GM19372 (cell line): Measurements from ENCODE around the gene MOB1B.
A peak's percentile ranks its signal among the peaks of the same experiment; 100 is the strongest.
"Not testable (repeated sequence)": the region's sequence is repeated elsewhere in the genome, so short reads cannot be mapped to it uniquely, and the experiment has no call there.

Experiments used
- ATAC-seq: cut with Tn5 transposase; IDR thresholded peaks from one replicate; pipeline ENCODE4 v1.9.1; 2021; ENCODE audit warnings: mild to moderate bottlenecking, low read depth, moderate library complexity; ENCODE audit not compliant: unreplicated experiment

The MOB1B gene

DNA sequence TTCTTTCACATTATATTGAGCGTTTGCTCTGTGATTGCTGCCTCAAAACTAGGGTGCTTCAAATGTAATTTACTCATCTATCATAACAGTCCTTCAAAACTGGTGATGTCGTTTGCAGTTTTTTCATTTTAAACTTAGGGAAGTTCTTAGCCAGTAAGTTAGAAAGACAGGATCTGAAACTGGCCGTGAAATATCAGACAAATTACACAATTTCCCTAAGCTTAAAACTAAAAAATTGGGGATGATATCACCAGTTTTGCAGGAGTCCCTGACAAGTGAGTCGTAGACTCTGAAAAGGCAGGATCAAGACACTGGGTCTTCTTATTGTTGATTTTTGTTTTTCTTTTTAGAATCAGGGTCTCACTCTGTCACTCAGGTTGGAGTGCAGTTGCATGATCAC, 44.8 kb downstream of the MOB1B start:
- ATAC-seq = no peak

DNA sequence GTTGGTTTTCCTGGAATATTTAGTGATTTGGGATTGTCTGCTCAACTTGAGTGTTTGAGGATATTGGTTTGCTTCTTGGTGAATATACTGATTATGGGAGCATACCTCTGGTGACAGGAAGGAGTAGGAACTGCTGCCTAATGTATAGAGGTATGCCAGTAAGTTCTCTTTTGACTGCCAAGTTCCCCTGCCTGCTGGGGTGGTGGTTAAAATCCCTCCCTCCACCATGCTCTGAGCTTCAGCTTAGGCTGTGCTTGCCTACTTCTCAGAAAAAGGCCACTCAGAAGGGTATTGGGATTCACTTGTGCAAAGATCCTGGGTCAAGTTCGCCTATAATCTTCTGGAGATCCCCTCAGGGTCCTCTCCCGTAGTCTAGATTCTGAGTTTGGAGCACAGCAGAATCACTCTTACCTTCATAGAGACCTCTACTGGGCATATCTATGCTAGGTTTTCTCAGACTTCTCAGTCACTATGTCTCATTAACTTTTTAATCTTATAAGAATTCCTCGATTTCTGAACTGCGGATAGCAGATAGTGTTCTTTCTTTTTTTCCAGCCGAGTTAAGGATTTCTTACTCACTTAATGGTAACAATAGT, 46.6 kb downstream of the MOB1B start:
- no peak for ATAC-seq

DNA sequence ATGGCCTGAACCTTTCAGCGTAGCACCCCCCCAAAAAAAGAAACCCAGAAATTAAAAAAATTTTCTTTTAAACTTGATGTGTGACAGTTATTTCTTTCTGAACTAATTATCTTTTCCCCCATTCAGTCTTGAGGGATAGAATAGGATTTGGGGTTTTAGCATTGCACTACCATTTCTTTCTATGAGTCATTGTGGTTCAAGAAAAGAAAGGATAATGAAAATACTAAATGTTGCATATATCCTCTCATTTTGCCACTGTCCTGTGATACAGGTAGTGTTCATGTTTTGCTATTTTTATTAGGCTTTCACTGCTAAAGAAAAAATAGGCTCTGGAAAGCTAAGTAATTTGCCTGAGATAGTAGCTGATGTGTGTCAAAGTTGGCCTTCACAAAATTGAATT, 51.9 kb downstream of the MOB1B start:
- ATAC-seq = no peak

DNA sequence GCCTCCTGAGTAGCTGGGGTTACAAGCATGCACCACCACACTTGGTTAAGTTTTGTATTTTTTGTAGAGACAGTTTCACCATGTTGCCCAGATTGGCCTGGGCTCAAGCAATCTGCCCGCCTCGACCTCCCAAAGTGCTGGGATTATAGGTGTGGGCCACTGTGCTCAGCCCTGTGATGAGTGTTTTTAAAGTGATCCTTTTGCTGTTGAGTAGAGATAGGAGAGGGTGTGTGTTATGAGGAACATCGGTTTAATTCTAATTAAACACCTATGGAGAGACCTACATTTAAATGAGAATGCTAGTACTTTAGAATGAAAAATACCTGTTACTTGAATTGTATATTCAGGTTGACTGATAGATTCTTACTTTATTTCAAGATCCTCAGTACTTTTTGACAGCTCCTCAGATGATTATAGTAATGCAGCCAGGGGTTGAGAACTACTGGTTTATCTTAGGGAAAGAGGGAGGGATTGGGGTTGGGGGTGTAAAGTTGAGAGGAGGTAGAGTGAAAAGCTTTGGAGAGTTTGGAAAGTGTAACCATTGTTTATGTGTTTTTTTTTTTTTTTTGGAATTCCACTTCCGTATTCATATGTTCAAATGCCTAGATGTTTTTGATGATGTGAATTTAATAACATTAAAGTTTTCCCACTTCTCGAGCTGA, 54.5 kb downstream of the MOB1B start:
- no peak for ATAC-seq

DNA sequence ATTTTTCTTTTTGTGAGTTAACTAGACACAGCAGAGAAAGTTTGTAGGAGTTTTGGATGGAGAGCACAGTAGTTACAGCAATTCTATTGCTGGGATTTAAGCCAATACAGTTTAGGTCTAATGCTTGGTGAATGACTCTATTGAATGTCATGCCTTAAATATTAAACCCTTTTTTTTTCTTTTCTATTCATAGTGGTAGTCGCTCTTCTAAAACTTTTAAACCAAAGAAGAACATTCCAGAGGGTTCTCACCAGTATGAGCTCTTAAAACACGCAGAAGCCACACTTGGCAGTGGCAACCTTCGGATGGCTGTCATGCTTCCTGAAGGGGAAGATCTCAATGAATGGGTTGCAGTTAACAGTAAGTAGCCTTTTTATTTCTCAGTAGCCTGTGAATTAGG, 56.5 kb downstream of the MOB1B start:
- no peak for ATAC-seq

DNA sequence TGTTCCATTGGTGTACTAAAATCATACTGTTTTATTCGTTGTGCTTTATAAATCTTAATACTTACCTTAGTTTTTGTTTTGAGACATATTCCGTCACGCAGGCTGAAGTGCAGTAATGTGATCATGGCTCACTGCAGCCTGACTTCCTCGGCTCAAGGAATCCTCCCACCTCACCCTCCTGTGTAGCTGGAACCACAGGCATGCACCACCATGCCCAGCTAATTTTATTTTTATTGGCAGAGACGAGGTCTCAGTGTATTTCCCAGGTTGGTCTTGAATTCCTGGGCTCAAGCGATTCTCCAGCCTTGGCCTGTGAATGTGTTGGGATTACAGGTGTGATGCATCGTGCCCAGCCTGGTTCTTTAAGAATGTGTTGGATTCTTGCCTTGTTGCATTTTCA, 66.9 kb downstream of the MOB1B start:
- ATAC-seq = no peak

DNA sequence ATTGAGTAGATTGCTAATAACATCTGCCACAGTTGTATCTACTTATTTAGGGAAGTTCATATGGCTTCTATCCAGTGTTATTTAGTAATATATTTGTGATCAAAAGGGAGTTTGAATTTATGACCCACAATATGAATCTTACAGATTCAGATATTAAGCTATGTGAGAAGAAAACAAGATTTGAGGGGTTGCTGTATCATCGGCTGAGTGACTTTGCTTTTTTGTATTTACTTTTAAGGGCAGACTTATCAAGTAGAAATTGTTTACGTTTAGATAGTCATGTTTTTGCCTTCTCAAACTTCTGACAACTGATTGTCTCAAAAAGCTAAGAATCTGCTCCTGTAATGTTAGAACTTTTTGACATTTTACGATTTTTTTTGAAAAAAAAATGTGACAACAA, 74.1 kb downstream of the MOB1B start:
- ATAC-seq = no peak

DNA sequence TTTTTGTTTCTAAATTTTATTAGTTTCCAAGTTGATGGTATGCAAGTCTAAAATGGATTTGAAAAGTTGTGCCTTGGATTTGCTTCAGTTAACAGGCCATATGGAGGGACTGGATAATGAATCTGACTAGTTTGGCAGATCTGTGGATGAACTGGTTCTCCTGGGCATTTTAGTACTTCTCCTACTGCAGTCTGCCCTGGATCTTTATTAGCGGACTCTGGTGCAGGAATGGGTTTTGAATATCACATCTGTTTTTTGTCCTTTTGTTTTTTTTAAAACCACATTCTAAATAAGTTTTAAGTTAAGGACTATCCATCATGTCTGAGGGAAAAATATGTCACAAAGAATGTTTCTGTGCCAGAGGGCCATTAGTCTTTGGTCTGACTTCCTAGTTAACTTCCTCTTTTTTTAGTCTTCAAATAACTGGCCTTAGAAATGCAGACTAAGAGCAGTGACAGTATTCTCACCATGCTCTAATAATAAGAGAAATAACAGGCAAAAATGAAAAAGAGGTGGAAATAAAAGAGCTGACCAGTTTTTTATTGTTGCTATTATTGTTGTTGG, 77.4 kb downstream of the MOB1B start:
- ATAC-seq = peak; percentile 73

DNA sequence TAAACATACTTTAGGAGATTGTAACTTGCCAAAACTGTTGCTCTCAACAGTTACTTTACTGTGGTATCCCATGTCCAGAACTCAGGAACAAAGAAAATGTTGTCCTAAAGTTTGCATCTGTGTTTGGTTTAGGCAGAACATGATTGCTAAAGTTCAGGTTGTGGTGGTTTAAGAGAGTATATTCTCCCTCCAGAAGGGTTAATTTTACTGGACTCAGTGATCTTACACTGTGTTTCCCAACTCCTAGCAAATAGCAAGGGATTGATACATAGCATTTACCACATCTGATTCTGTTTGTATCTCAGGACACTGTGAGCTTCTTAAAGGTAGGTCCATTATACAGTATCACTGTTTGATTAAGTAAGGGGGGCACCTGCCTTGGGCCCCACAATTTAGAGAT, 78.0 kb downstream of the MOB1B start:
- ATAC-seq = no peak

DNA sequence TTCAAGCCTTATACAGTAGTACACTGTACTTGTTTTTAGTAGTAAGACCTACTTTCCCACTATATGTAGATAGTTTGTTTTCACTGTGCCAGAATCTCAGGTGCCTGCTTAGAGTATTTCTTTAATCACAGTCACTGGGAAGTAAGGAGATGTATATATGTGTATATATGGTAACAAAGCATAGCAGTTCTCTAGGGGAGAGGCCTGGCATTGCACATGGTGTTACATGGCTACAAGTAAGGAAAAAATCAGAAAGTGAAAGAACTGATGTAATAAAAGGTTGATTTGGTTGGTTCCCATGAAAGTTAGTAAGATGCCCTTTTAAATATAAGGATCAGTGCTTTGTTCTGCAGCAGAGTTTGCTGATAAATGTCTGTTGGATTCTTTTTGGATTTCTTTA, 81.9 kb downstream of the MOB1B start:
- no peak for ATAC-seq

DNA sequence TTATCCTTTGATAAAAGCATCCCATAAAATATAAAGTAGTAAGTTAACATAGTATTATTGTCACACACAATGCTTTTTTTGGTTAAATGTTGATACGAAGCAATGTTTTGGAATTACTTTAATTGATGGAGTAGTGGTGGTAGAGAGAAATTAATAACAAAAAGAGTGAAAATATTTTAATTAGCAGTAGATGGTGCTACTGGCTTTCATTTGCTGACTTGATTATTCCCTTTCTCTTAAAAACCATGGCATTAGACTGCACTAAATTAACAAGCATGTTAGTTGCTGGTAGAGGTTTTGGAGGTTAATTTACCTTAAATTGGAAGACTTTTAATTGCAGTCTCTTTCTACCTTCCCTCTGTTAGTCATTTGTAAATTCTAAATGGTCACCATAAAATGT, 82.4 kb downstream of the MOB1B start:
- no peak for ATAC-seq

DNA sequence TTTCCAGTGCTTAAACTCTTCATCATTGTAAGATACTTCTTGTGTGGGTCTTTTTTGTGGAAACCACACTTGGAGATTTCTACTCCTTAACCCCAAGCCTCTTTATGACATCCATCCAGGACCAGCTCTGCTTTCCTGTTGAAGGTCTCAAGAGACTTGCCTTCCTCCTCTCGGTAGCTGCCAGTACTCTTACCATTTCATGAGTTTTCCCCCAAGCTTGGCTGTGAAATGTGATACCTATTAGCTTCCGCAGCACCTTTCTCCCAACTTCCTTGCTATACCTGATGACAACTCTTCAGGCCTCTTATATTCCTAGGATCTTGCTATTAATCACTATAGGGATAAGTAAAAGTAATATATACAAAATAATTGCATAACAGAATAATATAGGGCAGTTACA, 89.4 kb downstream of the MOB1B start:
- no peak for ATAC-seq

DNA sequence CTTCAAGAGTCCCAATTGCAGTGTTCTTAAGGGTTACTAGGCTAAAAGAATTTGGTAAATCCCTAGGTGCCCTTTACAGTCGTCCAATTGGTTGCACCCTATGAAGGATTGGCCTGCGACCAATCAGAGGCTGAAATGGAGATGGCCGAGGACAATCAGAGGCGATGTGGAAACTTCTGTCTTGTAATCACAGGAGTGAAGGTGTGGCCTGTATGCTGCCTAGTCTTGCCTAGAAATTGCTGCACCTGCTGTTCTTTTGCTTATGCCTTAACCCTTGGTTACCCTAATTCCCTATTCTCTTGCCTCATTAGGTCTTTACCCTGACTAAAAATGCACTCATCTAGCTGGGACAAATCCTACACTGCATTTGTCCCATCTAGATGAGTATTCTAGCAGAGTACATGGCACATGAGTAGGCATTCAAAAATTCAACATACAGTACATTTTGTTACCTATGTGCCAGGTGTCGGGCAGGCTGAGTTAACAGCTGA, 90.3 kb downstream of the MOB1B start:
- no peak for ATAC-seq

DNA sequence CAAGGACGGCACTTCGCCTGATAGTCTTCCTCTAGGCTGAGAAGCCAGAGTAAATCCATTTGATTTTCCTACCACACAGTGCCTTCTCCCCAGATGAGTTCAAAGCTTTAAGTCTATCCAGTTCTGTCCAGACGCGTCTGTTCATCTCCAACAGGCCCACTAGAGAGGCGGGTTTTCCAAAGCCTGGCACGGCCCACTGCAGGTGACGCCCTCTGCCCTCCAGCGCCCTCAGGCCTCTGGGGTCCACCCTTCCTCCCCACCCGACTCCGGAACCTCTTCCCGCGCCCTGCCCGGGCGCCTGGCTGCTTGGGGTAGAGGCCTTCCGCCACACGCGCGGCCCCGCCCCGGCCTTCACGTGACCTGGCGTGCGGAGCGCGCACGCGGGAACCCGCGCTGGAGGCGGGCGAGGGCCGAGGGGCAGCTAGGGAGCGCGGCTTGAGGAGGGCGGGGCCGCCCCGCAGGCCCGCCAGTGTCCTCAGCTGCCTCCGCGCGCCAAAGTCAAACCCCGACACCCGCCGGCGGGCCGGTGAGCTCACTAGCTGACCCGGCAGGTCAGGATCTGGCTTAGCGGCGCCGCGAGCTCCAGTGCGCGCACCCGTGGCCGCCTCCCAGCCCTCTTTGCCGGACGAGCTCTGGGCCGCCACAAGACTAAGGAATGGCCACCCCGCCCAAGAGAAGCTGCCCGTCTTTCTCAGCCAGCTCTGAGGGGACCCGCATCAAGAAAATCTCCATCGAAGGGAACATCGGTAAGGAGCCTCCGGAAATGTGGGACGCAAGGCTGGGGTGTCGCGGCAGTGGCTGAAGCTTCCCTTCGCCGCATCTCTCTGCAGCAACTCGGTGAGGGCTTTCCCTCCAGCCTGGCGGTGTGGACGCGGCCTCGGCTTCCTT, 91.3 kb downstream of the MOB1B start, which contains the start of gene DCK:
DCK (plus strand) TSS at position 469 of the 888 bp plus-strand sequence; CDS start at position 656, 187 bp downstream.
- ATAC-seq = peak; percentile 82

DNA sequence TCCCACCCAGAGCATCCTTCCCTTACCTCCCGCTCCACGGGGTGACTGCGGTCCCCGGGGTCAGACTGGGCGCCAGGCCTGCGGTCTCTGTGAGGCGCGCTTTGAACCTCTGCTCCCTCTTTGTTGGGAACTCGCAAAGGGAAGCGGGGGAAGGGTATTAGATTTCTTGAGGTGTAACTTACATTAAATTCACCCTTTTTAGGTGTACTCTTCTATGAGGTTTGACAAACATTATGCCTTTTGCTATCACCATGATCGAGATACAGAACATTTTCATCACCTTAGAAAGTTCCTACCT, 91.8 kb downstream of the MOB1B start:
- ATAC-seq = no peak

DNA sequence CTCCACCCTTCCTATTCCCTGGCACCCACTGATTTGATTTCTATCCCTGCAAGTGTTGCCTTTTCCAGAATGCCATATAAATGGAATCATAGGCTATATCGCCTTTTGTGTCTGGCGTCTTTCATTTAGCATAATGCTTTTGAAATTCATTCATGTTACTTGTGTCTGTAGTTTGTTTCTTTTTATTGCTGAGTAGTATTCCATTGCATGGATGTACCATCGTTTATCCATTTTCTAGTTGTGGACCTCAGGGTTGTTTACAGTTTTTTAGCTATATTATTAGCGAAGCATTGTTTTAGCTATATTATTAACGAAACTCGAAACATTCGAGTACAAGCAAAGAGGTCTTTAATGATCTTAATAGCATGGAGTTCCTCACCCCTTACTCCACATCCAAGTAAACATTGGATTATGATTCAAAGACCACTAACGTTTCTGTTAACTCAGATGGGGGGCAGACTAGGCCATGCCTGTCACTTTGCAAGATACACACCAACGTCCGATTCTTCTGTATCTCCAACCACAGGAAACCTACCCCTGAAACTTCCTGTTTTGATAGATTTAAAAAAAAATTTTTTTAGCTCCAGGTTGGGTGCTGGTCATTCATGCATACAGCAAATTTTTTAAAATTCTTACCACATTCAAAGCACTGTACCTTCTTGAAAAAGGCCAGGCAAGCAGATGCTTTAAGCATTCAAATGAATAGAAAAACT, 92.4 kb downstream of the MOB1B start:
- peak; percentile 32 for ATAC-seq

DNA sequence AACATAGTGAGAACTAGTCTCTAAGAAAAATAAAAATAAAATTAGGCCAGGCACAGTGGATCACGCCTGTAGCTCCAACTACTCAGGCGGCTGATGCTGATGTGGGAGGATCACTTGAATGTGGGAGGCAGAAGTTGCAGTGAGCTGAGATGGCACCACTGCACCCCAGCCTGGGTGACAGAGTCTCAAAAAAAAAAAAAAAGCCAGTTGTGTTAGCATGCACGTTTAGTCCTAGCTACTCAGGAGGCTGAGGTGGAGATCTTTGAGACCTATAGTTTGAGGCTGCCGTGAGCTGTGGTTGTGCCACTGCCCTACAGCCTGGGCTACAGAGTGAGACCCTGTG, 93.8 kb downstream of the MOB1B start:
- no peak for ATAC-seq

DNA sequence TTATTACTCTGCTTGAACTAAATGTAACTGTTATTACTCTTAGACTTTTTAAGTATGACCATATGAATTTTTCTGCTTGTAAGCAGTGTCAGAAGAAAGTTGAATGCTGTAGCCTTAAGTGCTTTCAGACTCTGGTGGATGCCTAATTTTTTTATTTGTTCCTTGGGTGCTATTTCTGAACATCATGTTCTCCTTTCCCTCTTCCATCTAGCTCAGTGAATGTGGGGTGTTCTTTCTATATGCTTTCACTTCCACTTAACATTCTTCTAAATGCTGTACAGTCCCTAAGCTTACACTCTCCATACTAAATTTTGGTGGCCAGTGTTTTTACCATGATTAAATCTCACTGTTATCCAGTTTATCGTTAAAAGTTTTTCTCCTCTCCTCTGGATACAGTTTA, 94.9 kb downstream of the MOB1B start:
- no peak for ATAC-seq

DNA sequence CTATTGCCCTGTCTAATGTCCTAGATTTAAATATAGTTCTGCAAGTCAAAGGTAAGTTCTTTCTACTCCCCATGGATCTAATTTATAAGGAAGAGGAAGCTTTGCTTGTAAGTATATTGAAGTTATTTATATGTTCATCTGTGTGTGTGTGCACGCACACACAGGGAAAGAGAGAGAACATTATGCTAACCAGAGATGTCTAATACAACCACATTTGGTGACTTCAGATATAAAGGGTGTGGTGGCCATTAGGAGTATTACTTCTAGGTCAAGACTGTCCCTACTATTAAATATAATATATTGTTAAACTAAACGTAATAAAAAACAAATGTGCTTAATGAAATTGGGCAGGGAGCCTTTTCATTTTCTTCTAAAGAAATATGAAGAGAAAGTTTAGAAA, 95.4 kb downstream of the MOB1B start:
- ATAC-seq = no peak

DNA sequence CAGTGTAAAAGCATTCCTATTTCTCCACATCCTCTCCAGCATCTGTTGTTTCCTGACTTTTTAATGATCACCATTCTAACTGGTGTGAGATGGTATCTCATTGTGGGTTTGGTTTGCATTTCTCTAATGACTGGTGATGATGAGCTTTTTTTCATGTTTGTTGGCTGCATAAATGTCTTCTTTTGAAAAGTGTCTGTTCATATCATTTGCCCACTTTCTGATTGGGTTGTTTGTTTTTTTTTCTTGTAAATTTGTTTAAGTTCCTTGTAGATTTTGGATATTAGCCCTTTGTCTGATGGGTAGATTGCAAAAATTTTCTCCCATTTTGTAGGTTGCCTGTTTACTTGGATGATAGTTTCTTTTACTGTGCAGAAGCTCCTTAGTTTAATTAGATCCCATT, 97.5 kb downstream of the MOB1B start:
- ATAC-seq = not testable (repeated sequence)

DNA sequence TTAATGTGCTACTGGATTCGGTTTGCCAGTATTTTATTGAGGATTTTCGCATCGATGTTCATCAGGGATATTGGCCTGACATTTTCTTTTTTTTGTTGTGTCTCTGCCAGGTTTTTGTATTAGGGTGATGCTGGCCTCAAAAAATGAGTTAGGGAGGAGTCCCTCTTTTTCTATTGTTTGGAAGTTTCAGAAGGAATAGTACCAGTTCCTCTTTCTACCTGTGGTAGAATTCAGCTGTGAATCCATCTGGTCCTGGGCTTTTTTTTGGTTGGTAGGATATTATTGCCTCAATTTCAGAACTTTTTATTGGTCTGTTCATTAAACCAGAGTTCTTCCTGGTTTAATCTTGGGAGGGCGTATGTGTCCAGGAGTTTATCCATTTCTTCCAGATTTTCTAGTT, 99.2 kb downstream of the MOB1B start:
- not testable (repeated sequence) for ATAC-seq
